ENCODE results near the gene GPR3. TPM values are rescaled to one million over a fixed set of nuclear protein-coding genes. Genes with fewer than 3 reads are reported as not detected.

The GPR3 gene
- total RNA-seq, 2 experiments from 2014 or later = 0.44 to 0.49 TPM

GRCh38 chr1:27412502-27412901, 20.1 kb downstream of the GPR3 start:
- ATAC-seq = no peak
- no peak overlapping the region for H3K27ac Mint-ChIP-seq
- CTCF ChIA-PET = interaction anchor here (0.6 to 2.3 kb wide), 8 partner anchors 10 to 193 kb away, joined by 3 to 8 read pairs (median 4); no protein-coding TSS in a partner anchor

DNA sequence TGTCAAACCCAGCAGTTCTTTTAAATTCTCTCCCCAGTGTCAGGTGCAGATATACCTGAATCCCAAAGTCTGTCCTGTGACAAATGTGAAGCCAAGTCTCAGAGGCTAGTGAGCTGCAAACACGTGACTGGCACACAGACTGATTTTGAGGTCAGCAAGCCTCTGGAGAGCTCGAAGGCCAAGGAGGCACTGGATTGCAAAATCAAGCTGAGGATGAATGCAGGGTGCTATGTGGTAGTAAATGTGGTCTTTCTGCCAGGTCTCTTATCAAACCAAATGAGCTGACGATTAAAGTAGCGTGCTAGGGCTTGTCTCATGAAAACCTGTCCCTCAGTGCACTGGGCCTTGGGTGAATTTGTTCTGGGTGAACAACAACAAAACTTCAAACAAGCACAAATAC, 20.6 kb downstream of the GPR3 start:
- H3K4me3 Mint-ChIP-seq = no peak overlapping the region
- peaks cover 61% of the 10 kb centered on the region for H3K36me3 Mint-ChIP-seq
- no peaks in the 10 kb centered on the region for H3K27me3 Mint-ChIP-seq

More at GRCh38 chr1:27412502-27412901, 20.1 kb downstream of the GPR3 start:
- Mint-ChIP-seq H3K36me3 (peaks cover 62% of the 10 kb centered on the region), H3K27me3 (no peaks in the 10 kb centered on the region), H3K4me1 (peaks cover 23% of the 10 kb centered on the region), H3K9me3 (ENCODE audit: low read depth) (no peaks in the 10 kb centered on the region), H3K4me3 (no peak overlapping the region)
- DNase-seq = no peak

GRCh38 chr1:27414091-27414490, 21.7 kb downstream of the GPR3 start:
- DNase-seq = no peak
- ATAC-seq = no peak
- Mint-ChIP-seq H3K4me1 (peaks cover 37% of the 10 kb centered on the region), H3K4me3 (no peak overlapping the region), H3K27ac (no peak overlapping the region), H3K9me3 (ENCODE audit: low read depth) (no peaks in the 10 kb centered on the region), H3K36me3 (peaks cover 63% of the 10 kb centered on the region), H3K27me3 (no peaks in the 10 kb centered on the region)
- CTCF ChIA-PET = interaction anchor here (0.8 to 1.6 kb wide), 6 partner anchors 9 to 108 kb away, joined by 3 to 4 read pairs (median 3); no protein-coding TSS in a partner anchor

More for the DNA sequence above, 20.6 kb downstream of the GPR3 start:
- Mint-ChIP-seq H3K9me3 (ENCODE audit: low read depth) (no peaks in the 10 kb centered on the region), H3K4me1 (peaks cover 26% of the 10 kb centered on the region), H3K27ac (no peak overlapping the region)
- ATAC-seq = no peak
- CTCF ChIA-PET = interaction anchor here (0.6 to 2.3 kb wide), 9 partner anchors 9 to 192 kb away, joined by 3 to 8 read pairs (median 4); no protein-coding TSS in a partner anchor
- DNase-seq = no peak

DNA sequence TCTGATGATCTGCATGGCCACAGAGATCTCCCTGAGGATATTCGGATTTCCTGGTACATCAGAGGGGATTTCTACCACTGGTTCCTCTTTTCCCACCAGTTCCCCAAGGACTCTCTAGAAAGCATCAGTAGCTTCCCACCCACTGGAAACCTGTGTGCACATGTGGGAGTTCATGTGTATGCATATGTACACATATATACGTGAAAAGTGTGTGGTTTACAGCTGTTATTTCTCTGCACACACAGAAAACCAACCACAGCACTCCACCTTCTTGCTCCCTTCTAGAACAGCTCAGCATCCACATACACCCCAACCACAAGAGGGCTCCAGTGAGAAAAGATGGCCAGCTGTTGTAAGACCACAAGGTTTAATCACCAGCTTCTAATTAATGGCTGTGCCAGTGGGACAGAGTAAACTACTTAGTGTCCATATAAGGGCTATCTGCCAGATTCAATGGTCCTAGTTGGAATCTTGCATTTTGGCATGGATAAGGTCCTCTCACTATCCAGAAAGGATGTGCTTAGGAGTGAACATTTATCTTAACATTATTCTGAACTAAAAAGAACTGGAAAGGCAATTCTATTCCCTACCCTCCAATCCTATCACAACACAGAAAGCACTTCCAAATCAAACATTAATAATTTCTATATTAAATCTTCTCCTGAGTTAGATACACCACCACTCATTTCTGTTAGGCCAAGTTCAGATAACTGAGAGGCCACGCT, 24.1 kb downstream of the GPR3 start:
- DNase-seq (peak; percentile 78), ATAC-seq (peak; percentile 57)
- peak overlapping the region; percentile 44 for H3K27ac Mint-ChIP-seq
- H3K36me3 Mint-ChIP-seq = peaks cover 49% of the 10 kb centered on the region
- H3K4me3 Mint-ChIP-seq = no peak overlapping the region
- CTCF ChIA-PET = interaction anchor here (0.7 to 2.5 kb wide), 30 partner anchors 9 to 357 kb away, joined by 3 to 10 read pairs (median 4); partner anchors contain the start of genes AHDC1, STX12 and WASF2
- H3K4me1 Mint-ChIP-seq = peaks cover 43% of the 10 kb centered on the region
- H3K9me3 Mint-ChIP-seq (ENCODE audit: low read depth) = no peaks in the 10 kb centered on the region
- no peaks in the 10 kb centered on the region for H3K27me3 Mint-ChIP-seq

DNA sequence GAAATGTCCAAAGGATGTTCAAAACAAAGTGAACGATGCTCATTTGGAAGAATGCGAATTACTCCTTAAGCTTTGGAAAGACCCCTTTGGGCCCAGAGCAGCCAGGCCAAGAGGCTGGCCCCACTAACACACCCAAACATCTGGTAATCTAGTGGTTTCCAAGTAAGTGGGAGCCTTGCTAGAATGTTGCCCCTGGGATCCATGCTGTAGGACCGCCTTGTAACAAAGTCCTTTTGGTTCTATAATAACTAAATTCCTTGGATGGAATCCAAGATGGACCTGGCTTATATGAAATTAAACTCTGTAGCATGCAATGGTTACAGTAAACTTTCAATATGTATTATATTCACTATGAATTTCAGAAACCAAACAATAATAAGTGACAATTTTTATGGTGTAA, 25.3 kb downstream of the GPR3 start:
- H3K27ac Mint-ChIP-seq = peak overlapping the region; percentile 89
- DNase-seq (no peak), ATAC-seq (no peak)
- no peak overlapping the region for H3K4me3 Mint-ChIP-seq
- CTCF ChIA-PET = interaction anchor here (0.8 to 1.4 kb wide), 8 partner anchors 19 to 199 kb away, joined by 3 to 6 read pairs (median 3); partner anchors contain the start of gene WASF2
- peaks cover 52% of the 10 kb centered on the region for H3K4me1 Mint-ChIP-seq
- no peaks in the 10 kb centered on the region for H3K9me3 Mint-ChIP-seq (ENCODE audit: low read depth)
- H3K27me3 Mint-ChIP-seq = no peaks in the 10 kb centered on the region
- peaks cover 44% of the 10 kb centered on the region for H3K36me3 Mint-ChIP-seq

GRCh38 chr1:27418326-27419185, 26.1 kb downstream of the GPR3 start:
- H3K4me3 Mint-ChIP-seq = no peak overlapping the region
- peaks cover 37% of the 10 kb centered on the region for H3K36me3 Mint-ChIP-seq
- ATAC-seq (peak; percentile 93), DNase-seq (peak; percentile 89)
- CTCF ChIA-PET = interaction anchor here (0.8 to 2.0 kb wide), 11 partner anchors 18 to 244 kb away, joined by 3 to 6 read pairs (median 3); partner anchors contain the start of gene WASF2
- peak overlapping the region; percentile 89 for H3K27ac Mint-ChIP-seq
- H3K27me3 Mint-ChIP-seq = no peaks in the 10 kb centered on the region
- no peaks in the 10 kb centered on the region for H3K9me3 Mint-ChIP-seq (ENCODE audit: low read depth)
- H3K4me1 Mint-ChIP-seq = peaks cover 54% of the 10 kb centered on the region

- H3K27ac Mint-ChIP-seq = no peak overlapping the region
- H3K9me3 Mint-ChIP-seq (ENCODE audit: low read depth) = no peaks in the 10 kb centered on the region
- H3K27me3 Mint-ChIP-seq = no peaks in the 10 kb centered on the region
- CTCF ChIA-PET = interaction anchor here (1.0 to 1.6 kb wide), 2 partner anchors 13 to 21 kb away, joined by 3 to 4 read pairs; no protein-coding TSS in a partner anchor
- H3K4me1 Mint-ChIP-seq = peaks cover 47% of the 10 kb centered on the region
- H3K36me3 Mint-ChIP-seq = peaks cover 22% of the 10 kb centered on the region
- no peak for DNase-seq
- H3K4me3 Mint-ChIP-seq = no peak overlapping the region
- ATAC-seq = no peak
Observed at GRCh38 chr1:27423709-27424108, 31.3 kb downstream of the GPR3 start.

DNA sequence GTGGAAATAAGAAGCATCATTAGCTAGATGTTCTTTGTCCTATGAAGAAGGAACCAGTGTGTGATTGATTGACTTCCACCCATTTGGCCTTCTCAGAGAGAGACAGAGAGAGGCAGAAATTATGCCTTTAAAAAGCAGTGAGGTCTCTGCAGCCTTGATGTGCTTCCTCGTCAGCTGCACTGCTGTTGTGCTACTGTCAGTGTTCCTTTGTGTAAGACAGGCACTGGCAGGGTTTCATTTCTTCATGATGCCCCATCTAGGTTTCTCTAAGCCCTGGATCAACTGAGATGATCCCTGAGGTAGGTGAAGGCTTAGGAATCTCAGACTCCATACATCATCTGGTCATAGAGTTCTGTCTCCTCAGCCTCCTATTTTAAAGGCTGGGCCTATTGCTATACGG, 34.9 kb downstream of the GPR3 start:
- CTCF ChIA-PET = interaction anchor here (0.9 kb wide), 1 partner anchor 9 kb away, joined by 5 read pairs; no protein-coding TSS in a partner anchor
- H3K4me3 Mint-ChIP-seq = no peak overlapping the region
- no peaks in the 10 kb centered on the region for H3K9me3 Mint-ChIP-seq (ENCODE audit: low read depth)
- peaks cover 48% of the 10 kb centered on the region for H3K4me1 Mint-ChIP-seq
- ATAC-seq = no peak
- H3K27me3 Mint-ChIP-seq = no peaks in the 10 kb centered on the region
- no peak overlapping the region for H3K27ac Mint-ChIP-seq
- peaks cover 22% of the 10 kb centered on the region for H3K36me3 Mint-ChIP-seq
- no peak for DNase-seq

- DNase-seq = no peak
- Mint-ChIP-seq H3K9me3 (ENCODE audit: low read depth) (no peaks in the 10 kb centered on the region), H3K27me3 (no peaks in the 10 kb centered on the region), H3K4me1 (peaks cover 45% of the 10 kb centered on the region), H3K4me3 (no peak overlapping the region), H3K27ac (no peak overlapping the region), H3K36me3 (peaks cover 22% of the 10 kb centered on the region)
- ATAC-seq = no peak
- CTCF ChIA-PET = interaction anchor here (0.9 to 1.4 kb wide), 2 partner anchors 9 to 19 kb away, joined by 3 to 5 read pairs; no protein-coding TSS in a partner anchor
Observed at GRCh38 chr1:27427816-27428315, 35.4 kb downstream of the GPR3 start.

GRCh38 chr1:27428316-27429028, 36.0 kb downstream of the GPR3 start:
- peak overlapping the region; percentile 14 for H3K27ac Mint-ChIP-seq
- CTCF ChIA-PET = interaction anchor here (0.9 to 1.4 kb wide), 3 partner anchors 8 to 32 kb away, joined by 3 to 5 read pairs (median 3); no protein-coding TSS in a partner anchor
- H3K27me3 Mint-ChIP-seq = no peaks in the 10 kb centered on the region
- no peak for DNase-seq
- H3K36me3 Mint-ChIP-seq = peaks cover 22% of the 10 kb centered on the region
- H3K9me3 Mint-ChIP-seq (ENCODE audit: low read depth) = no peaks in the 10 kb centered on the region
- H3K4me1 Mint-ChIP-seq = peaks cover 44% of the 10 kb centered on the region
- ATAC-seq = no peak
- no peak overlapping the region for H3K4me3 Mint-ChIP-seq

DNA sequence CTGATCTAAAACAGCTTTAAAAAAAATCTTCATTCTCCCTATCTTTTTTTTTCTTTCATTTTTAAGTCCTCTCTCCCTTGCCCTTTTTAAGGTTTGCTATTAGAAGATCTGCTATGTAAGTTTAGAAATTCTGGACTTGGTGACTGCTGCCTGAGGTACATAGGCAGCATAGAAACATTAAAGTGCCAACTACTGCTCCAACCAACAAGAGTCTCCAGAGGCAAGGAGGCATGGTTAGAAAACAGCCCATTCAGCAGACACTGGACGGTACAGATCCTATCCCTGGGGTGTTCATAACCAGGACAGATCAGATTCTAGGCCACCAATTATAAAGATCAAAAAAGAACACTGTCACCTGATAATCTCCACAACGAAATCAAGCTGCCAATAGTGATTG, 36.6 kb downstream of the GPR3 start:
- H3K36me3 Mint-ChIP-seq = peaks cover 19% of the 10 kb centered on the region
- no peaks in the 10 kb centered on the region for H3K9me3 Mint-ChIP-seq (ENCODE audit: low read depth)
- H3K27me3 Mint-ChIP-seq = no peaks in the 10 kb centered on the region
- H3K27ac Mint-ChIP-seq = peak overlapping the region; percentile 6
- CTCF ChIA-PET = interaction anchor here (1.3 to 1.4 kb wide), 2 partner anchors 18 to 32 kb away, joined by 3 read pairs; no protein-coding TSS in a partner anchor
- no peak for DNase-seq
- H3K4me3 Mint-ChIP-seq = no peak overlapping the region
- no peak for ATAC-seq
- H3K4me1 Mint-ChIP-seq = peaks cover 38% of the 10 kb centered on the region

GRCh38 chr1:27430903-27431600, 38.6 kb downstream of the GPR3 start:
- H3K9me3 Mint-ChIP-seq (ENCODE audit: low read depth) = no peaks in the 10 kb centered on the region
- CTCF ChIA-PET = interaction anchor here (1.2 to 1.9 kb wide), 5 partner anchors 9 to 87 kb away, joined by 3 to 10 read pairs (median 4); no protein-coding TSS in a partner anchor
- H3K27ac Mint-ChIP-seq = peak overlapping the region; percentile 77
- peaks cover 39% of the 10 kb centered on the region for H3K4me1 Mint-ChIP-seq
- H3K4me3 Mint-ChIP-seq = no peak overlapping the region
- DNase-seq (no peak), ATAC-seq (peak; percentile 75)
- peaks cover 10% of the 10 kb centered on the region for H3K36me3 Mint-ChIP-seq
- no peaks in the 10 kb centered on the region for H3K27me3 Mint-ChIP-seq
